SU-DHL-6 (cell line): ENCODE results near the gene RBM28.

Source experiments
- CTCF ChIP-seq: fragments of 200-600 bp; sonication (generic); IDR thresholded peaks from one replicate; pipeline ENCODE4 v1.5.1; 2017; ENCODE audit warnings: antibody characterized with exemption, mild to moderate bottlenecking, low read length, moderate library complexity; ENCODE audit not compliant: insufficient read depth, poor library complexity, severe bottlenecking
- EZH2phosphoT487 ChIP-seq: fragments of 200-600 bp; sonication (generic), shearing (Covaris generic); conservative IDR thresholded peaks from 2 replicates; pipeline ENCODE4 v1.6.1; 2018; ENCODE audit warnings: mild to moderate bottlenecking, antibody characterized with exemption, low read length, moderate library complexity, mixed read lengths

- TF ChIP-seq EZH2phosphoT487 (no peak), CTCF (no peak)
Observed at GRCh38 chr7:128284102-128284501, 59.6 kb downstream of the RBM28 start.
